ENCODE results near the gene DNAJB11.

GRCh38 chr3:186605078-186605477 lies 34.6 kb downstream of the DNAJB11 start:
- TF ChIP-seq CTCF (IDR thresholded peaks at IDR 0.05) (no peak), POLR2A (IDR thresholded peaks at IDR 0.05) (no peak)

Measured in vagina (tissue), 2 donors.